DMS79 (cell line): ENCODE data around the gene GOLGA6B.
"Not testable (repeated sequence)": the region's sequence is repeated elsewhere in the genome, so short reads cannot be mapped to it uniquely, and the experiment has no call there.

Experiments
- DNase-seq: peaks from one replicate; lab custom pipeline; 2025; lab: John Stamatoyannopoulos, UW

The GOLGA6B gene

GRCh38 chr15:72663931-72664330, 9.4 kb downstream of the GOLGA6B start:
- not testable (repeated sequence) for DNase-seq

GRCh38 chr15:72665706-72666105, 11.2 kb downstream of the GOLGA6B start:
- not testable (repeated sequence) for DNase-seq

- DNase-seq: not testable (repeated sequence)
These were observed 15.3 kb downstream of the GOLGA6B start for GRCh38 chr15:72669803-72670202.

- not testable (repeated sequence) for DNase-seq
These were observed 16.3 kb downstream of the GOLGA6B start for GRCh38 chr15:72670656-72671352.

GRCh38 chr15:72671525-72671924, 17.0 kb downstream of the GOLGA6B start:
- DNase-seq: no peak

- no peak for DNase-seq
These were observed 22.3 kb downstream of the GOLGA6B start for GRCh38 chr15:72676838-72677237.

GRCh38 chr15:72680931-72681330, 26.4 kb downstream of the GOLGA6B start:
- DNase-seq: no peak

GRCh38 chr15:72682772-72683171, 28.3 kb downstream of the GOLGA6B start:
- no peak for DNase-seq

GRCh38 chr15:72685301-72685924, 30.9 kb downstream of the GOLGA6B start:
- DNase-seq: no peak

- DNase-seq: no peak
These were observed 31.7 kb downstream of the GOLGA6B start, which contains the start of the genes BBS4 and HIGD2B for GRCh38 chr15:72685925-72686794. Gene BBS4, plus strand, starts transcription at chr15:72686207. Its CDS starts 21 bp downstream, at chr15:72686228. Gene HIGD2B, minus strand, starts transcription at chr15:72686182. Its CDS starts 9,808 bp downstream, at chr15:72676374.

GRCh38 chr15:72688697-72689096, 34.2 kb downstream of the GOLGA6B start:
- DNase-seq: no peak

- no peak for DNase-seq
These were observed 36.4 kb downstream of the GOLGA6B start for GRCh38 chr15:72690938-72691337.

- DNase-seq: no peak
These were observed 44.4 kb downstream of the GOLGA6B start for GRCh38 chr15:72698938-72699337.

GRCh38 chr15:72700076-72700475, 45.6 kb downstream of the GOLGA6B start:
- no peak for DNase-seq

- no peak for DNase-seq
These were observed 51.8 kb downstream of the GOLGA6B start for GRCh38 chr15:72706266-72706665.

GRCh38 chr15:72708551-72709303, 54.2 kb downstream of the GOLGA6B start:
- DNase-seq: not testable (repeated sequence)
